MM.1S (cell line): ENCODE data around the gene SSBP3.

ENCODE experiments used
- EZH2 ChIP-seq: fragments of 300-600 bp; sonication (generic); optimal IDR thresholded peaks from 2 replicates; pipeline ENCODE3; 2017; ENCODE audit warnings: low read depth, mild to moderate bottlenecking, antibody characterized with exemption, low read length, mixed read lengths
- EZH2phosphoT487 ChIP-seq: fragments of 300-600 bp; sonication (generic); IDR thresholded peaks from 2 replicates; pipeline ENCODE4 v1.6.1; 2018; ENCODE audit warnings: antibody characterized with exemption, low read length
- TF ChIP-seq, protein P1 (sequence below): fragments of 300-600 bp; sonication (generic); IDR thresholded peaks from 2 replicates; pipeline ENCODE4 v1.5.1; 2016; ENCODE audit warnings: antibody characterized with exemption, low read length, mixed read lengths

DNA sequence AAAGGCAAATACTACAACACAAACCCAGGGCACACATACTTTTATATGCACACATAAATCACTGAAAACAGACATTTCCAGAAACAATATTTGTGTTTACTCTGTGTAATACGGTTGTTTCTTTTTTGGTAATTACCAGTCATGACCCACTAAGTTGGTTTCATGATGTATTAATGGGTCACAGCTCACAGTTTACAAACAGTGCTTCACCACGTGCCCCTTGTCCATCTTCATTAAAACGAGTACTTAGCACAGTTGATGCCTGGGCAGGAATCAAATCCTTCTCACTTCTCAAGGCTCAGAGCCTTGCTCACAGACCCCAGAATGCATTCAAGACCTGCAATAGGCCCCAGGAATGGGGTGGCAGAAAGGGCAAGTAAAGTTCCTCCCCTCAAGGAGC lies 13.8 kb downstream of the SSBP3 start:
- TF ChIP-seq, protein P1, sequence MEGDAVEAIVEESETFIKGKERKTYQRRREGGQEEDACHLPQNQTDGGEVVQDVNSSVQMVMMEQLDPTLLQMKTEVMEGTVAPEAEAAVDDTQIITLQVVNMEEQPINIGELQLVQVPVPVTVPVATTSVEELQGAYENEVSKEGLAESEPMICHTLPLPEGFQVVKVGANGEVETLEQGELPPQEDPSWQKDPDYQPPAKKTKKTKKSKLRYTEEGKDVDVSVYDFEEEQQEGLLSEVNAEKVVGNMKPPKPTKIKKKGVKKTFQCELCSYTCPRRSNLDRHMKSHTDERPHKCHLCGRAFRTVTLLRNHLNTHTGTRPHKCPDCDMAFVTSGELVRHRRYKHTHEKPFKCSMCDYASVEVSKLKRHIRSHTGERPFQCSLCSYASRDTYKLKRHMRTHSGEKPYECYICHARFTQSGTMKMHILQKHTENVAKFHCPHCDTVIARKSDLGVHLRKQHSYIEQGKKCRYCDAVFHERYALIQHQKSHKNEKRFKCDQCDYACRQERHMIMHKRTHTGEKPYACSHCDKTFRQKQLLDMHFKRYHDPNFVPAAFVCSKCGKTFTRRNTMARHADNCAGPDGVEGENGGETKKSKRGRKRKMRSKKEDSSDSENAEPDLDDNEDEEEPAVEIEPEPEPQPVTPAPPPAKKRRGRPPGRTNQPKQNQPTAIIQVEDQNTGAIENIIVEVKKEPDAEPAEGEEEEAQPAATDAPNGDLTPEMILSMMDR = no peak
- TF ChIP-seq EZH2 = no peak
- no peak for TF ChIP-seq EZH2phosphoT487
